ENCODE measurements around the gene DNAH6. TPM values are rescaled to one million over a fixed set of nuclear protein-coding genes. Genes with fewer than 3 reads are reported as not detected.

Gene DNAH6
- total RNA-seq, 1 experiment from 2014 or later = 1.6 TPM

DNA sequence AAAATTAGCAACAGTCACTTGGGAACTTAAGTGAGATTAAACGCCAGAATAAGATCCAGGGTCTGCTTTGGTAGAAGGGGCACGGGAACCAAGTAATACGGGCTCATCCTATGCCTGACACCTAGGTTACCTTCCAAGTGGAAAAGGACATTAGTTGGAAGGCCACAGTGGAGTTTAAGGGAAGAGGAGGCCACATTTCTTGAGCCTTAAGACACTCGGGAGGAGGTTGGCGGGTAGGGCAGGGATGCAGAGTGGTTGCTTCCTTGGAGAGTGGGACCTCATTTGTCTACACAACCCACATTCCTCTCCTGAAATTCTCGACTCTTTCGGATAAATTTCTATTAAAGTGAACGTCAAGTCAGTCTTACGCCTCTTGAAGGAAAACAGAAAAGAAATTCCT is 510 bp upstream of the DNAH6 start:
- TF ChIP-seq TCF7L2 (IDR thresholded peaks at IDR 0.05; ENCODE audit: borderline replicate concordance, extremely low read depth, insufficient read depth, insufficient read length) (no peak), ZNF274 (IDR thresholded peaks at IDR 0.05; ENCODE audit: low read depth, low read length) (no peak), SRF (IDR thresholded peaks at IDR 0.05; ENCODE audit: low read depth) (no peak), YY1 (IDR thresholded peaks at IDR 0.05; ENCODE audit: extremely low read depth, insufficient replicate concordance, low read depth, low read length) (no peak), EZH2 (IDR thresholded peaks at IDR 0.05) (no peak), EGR1 (IDR thresholded peaks at IDR 0.05; ENCODE audit: low read depth) (no peak), CEBPB (IDR thresholded peaks at IDR 0.05; ENCODE audit: low read depth) (no peak), POLR2A (IDR thresholded peaks at IDR 0.05; ENCODE audit: borderline replicate concordance, extremely low read depth, insufficient read depth, insufficient read length) (no peak), JUND (IDR thresholded peaks at IDR 0.05) (no peak)
- TF ChIP-seq, protein P1, sequence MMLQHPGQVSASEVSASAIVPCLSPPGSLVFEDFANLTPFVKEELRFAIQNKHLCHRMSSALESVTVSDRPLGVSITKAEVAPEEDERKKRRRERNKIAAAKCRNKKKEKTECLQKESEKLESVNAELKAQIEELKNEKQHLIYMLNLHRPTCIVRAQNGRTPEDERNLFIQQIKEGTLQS (IDR thresholded peaks at IDR 0.05) = no peak
- TF ChIP-seq, protein P2, sequence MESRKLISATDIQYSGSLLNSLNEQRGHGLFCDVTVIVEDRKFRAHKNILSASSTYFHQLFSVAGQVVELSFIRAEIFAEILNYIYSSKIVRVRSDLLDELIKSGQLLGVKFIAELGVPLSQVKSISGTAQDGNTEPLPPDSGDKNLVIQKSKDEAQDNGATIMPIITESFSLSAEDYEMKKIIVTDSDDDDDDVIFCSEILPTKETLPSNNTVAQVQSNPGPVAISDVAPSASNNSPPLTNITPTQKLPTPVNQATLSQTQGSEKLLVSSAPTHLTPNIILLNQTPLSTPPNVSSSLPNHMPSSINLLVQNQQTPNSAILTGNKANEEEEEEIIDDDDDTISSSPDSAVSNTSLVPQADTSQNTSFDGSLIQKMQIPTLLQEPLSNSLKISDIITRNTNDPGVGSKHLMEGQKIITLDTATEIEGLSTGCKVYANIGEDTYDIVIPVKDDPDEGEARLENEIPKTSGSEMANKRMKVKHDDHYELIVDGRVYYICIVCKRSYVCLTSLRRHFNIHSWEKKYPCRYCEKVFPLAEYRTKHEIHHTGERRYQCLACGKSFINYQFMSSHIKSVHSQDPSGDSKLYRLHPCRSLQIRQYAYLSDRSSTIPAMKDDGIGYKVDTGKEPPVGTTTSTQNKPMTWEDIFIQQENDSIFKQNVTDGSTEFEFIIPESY (IDR thresholded peaks at IDR 0.05; ENCODE audit: extremely low read depth, insufficient replicate concordance, low read length) = no peak
- POLR2A ChIA-PET = no interaction called here
- peak overlapping the region; percentile 31 for H2AFZ ChIP-seq (ENCODE audit: low read depth, low read length, poor library complexity, severe bottlenecking)

More for the DNA sequence above, 510 bp upstream of the DNAH6 start:
- ChIA-PET RAD21 (ENCODE audit: low non-redundant PET in 1 of 2, low total read pairs in 2 of 2, uncharacterized antibody in 2 of 2, unreplicated experiment in 2 of 2) (no interaction called here), CTCF (no interaction called here)
- no peaks in the 10 kb centered on the region for H3K9me3 ChIP-seq (ENCODE audit: control insufficient read depth in 1 of 2, insufficient read depth in 1 of 2, low read depth in 1 of 2, low read length in 2 of 2)
- DNase-seq (ENCODE audit: low read depth, low spot score) (no peak), ATAC-seq (no peak)
- peak overlapping the region in 1 of 2 experiments; percentile 62; a peak in 3 of 4 replicates for H3K4me3 ChIP-seq (replicated peaks in 1 of 2; ENCODE audit: low read depth in 1 of 2, low read length in 2 of 2)
- no peaks in the 10 kb centered on the region for H4K20me1 ChIP-seq (ENCODE audit: insufficient read depth)
- H3K27ac ChIP-seq (ENCODE audit: low read depth, low read length) = no peak overlapping the region
- no TSS peak for BruUV-seq (replicated peaks)
- intact Hi-C loops (cut with micrococcal nuclease) = no loop called here
- no peaks in the 10 kb centered on the region for H3K79me2 ChIP-seq (ENCODE audit: insufficient read depth, low read length)
- no peaks in the 10 kb centered on the region for H3K27me3 ChIP-seq (ENCODE audit: insufficient read depth, low read length)
- peaks cover 2 to 9% of the 10 kb centered on the region in 2 experiments; a peak in 2 of 4 replicates for H3K4me1 ChIP-seq (ENCODE audit: control insufficient read depth in 1 of 2, insufficient read depth in 2 of 2, low read length in 2 of 2)
- no peaks in the 10 kb centered on the region for H3K36me3 ChIP-seq (ENCODE audit: control insufficient read depth in 1 of 2, insufficient read depth in 2 of 2, low read length in 2 of 2)
- peak overlapping the region; percentile 78 for H3K4me2 ChIP-seq (ENCODE audit: low read length)
- H3K9ac ChIP-seq (ENCODE audit: low read length) = peak overlapping the region; percentile 62
- no peaks in the 10 kb centered on the region for H3K9me2 ChIP-seq (ENCODE audit: insufficient read depth)
